Central memory CD8-positive, alpha-beta T cell (primary cell): ENCODE measurements around the gene TYRP1.

Experiments used
- ATAC-seq: fragments of 150-1000 bp; cut with Tn5 transposase; replicated peaks from 2 replicates; pipeline ENCODE4 v1.10.0; 2022; ENCODE audit warnings: mild to moderate bottlenecking, moderate FRiP score, moderate number of reproducible peaks; ENCODE audit not compliant: poor library complexity, severe bottlenecking; ENCODE audit errors: extremely low read depth
- DNase-seq, 2 donors: peaks; one replicate each; pipeline ENCODE4 v3.0.0; 2021; ENCODE audit warnings: low spot score in 2 of 2
- H3K27ac Mint-ChIP-seq: one replicate; pipeline ENCODE4 v1.8.0; 2022; ENCODE audit warnings: low read depth, mild to moderate bottlenecking, moderate library complexity, mixed read lengths
- H3K27me3 Mint-ChIP-seq: one replicate; pipeline ENCODE4 v1.8.0; 2022; ENCODE audit warnings: mixed read lengths
- H3K36me3 Mint-ChIP-seq: one replicate; pipeline ENCODE4 v1.8.0; 2022; ENCODE audit warnings: mild to moderate bottlenecking, moderate library complexity, mixed read lengths; ENCODE audit not compliant: insufficient read depth
- H3K4me1 Mint-ChIP-seq: one replicate; pipeline ENCODE4 v1.8.0; 2022; ENCODE audit warnings: mixed read lengths
- H3K4me3 Mint-ChIP-seq: one replicate; pipeline ENCODE4 v1.8.0; 2022; ENCODE audit warnings: mild to moderate bottlenecking, moderate library complexity, mixed read lengths
- H3K9me3 Mint-ChIP-seq: one replicate; pipeline ENCODE4 v1.8.0; 2022; ENCODE audit warnings: mixed read lengths

Gene TYRP1, protein sequence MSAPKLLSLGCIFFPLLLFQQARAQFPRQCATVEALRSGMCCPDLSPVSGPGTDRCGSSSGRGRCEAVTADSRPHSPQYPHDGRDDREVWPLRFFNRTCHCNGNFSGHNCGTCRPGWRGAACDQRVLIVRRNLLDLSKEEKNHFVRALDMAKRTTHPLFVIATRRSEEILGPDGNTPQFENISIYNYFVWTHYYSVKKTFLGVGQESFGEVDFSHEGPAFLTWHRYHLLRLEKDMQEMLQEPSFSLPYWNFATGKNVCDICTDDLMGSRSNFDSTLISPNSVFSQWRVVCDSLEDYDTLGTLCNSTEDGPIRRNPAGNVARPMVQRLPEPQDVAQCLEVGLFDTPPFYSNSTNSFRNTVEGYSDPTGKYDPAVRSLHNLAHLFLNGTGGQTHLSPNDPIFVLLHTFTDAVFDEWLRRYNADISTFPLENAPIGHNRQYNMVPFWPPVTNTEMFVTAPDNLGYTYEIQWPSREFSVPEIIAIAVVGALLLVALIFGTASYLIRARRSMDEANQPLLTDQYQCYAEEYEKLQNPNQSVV

GRCh38 chr9:12693141-12693540 lies at the start of gene TYRP1:
TYRP1 (plus strand) TSS chr9:12693385; CDS start chr9:12693997, 612 bp downstream.
- H3K27ac Mint-ChIP-seq = no peak within 1 kb of the TSS
- ATAC-seq (no peak), DNase-seq (no peak)
- H3K36me3 Mint-ChIP-seq = no peaks in the 10 kb centered on the region
- peaks cover 21% of the 10 kb centered on the region for H3K9me3 Mint-ChIP-seq
- no peaks in the 10 kb centered on the region for H3K27me3 Mint-ChIP-seq
- no peak within 1 kb of the TSS for H3K4me3 Mint-ChIP-seq
- H3K4me1 Mint-ChIP-seq = no peaks in the 10 kb centered on the region

DNA sequence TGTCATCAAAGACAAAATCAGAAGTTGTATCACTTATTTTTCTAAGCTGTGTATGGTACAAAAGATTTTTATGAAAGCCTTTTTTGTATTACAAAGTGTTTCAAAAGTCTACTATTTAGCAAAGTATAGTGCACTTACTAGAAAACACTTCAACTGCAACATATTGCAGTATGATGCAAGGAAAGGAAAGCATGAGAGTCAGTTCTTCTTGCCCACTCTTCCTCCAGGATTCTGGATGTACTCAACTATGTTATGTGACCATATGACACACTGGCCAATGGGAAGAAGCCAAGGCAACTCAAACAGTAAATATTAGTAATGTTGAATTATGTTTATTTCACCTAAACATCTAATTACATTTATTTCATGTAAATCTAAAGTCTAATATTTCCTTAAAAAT lies 49.5 kb upstream of the TYRP1 start:
- Mint-ChIP-seq H3K9me3 (peaks cover 15% of the 10 kb centered on the region), H3K36me3 (no peaks in the 10 kb centered on the region), H3K27me3 (no peaks in the 10 kb centered on the region), H3K27ac (no peak overlapping the region), H3K4me3 (no peak overlapping the region), H3K4me1 (no peaks in the 10 kb centered on the region)
- DNase-seq = no peak
- no peak for ATAC-seq

- Mint-ChIP-seq H3K9me3 (peaks cover 26% of the 10 kb centered on the region), H3K4me1 (no peaks in the 10 kb centered on the region), H3K4me3 (no peak overlapping the region), H3K36me3 (no peaks in the 10 kb centered on the region), H3K27me3 (no peaks in the 10 kb centered on the region), H3K27ac (no peak overlapping the region)
- DNase-seq (no peak), ATAC-seq (no peak)
Measured at GRCh38 chr9:12648925-12649324, 44.3 kb upstream of the TYRP1 start.

DNA sequence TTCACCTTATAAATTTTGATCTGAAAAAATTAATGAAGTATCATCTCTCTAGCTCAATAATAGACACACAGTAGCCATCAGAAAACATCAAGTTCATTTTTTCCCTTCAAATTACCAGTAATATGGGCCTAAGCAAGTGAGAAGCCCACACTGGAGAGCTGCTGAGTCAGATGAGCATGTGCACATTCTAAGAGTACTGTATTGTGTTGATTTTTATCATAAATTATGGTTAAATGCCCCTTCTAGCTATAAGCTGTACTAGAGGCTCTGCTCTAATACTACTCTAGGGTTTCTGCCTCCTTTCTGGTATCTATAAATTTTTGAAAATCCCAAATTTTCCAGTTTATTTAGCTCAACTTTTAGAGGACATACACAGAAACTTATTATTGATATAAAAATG lies 42.1 kb upstream of the TYRP1 start:
- no peaks in the 10 kb centered on the region for H3K27me3 Mint-ChIP-seq
- ATAC-seq (no peak), DNase-seq (no peak)
- no peak overlapping the region for H3K4me3 Mint-ChIP-seq
- H3K36me3 Mint-ChIP-seq = no peaks in the 10 kb centered on the region
- peaks cover 31% of the 10 kb centered on the region for H3K9me3 Mint-ChIP-seq
- H3K4me1 Mint-ChIP-seq = no peaks in the 10 kb centered on the region
- no peak overlapping the region for H3K27ac Mint-ChIP-seq

DNA sequence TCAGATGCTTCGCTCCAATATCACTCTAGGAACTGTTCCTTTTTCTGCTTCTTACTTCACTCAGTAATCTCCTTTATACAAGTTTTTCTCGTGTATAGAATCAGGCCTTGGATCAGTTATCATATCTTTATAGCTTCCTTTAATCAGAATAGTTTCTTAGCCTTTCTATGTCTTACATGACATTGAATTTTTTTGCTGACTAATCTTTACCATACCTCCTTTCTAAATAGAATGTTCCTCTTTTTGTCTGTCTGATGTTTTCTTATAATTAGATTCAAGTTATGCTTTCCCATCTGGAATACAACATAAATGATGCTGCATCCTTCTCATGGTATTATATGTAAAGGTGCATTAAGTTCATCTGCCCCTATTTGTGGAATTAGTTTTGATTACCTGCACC lies 40.2 kb upstream of the TYRP1 start:
- no peaks in the 10 kb centered on the region for H3K27me3 Mint-ChIP-seq
- H3K4me1 Mint-ChIP-seq = no peaks in the 10 kb centered on the region
- no peak overlapping the region for H3K27ac Mint-ChIP-seq
- ATAC-seq (no peak), DNase-seq (no peak)
- H3K36me3 Mint-ChIP-seq = no peaks in the 10 kb centered on the region
- H3K4me3 Mint-ChIP-seq = no peak overlapping the region
- H3K9me3 Mint-ChIP-seq = peaks cover 16% of the 10 kb centered on the region

- Mint-ChIP-seq H3K36me3 (no peaks in the 10 kb centered on the region), H3K27me3 (no peaks in the 10 kb centered on the region)
- no peak for ATAC-seq
Measured at GRCh38 chr9:12656803-12657202, 36.4 kb upstream of the TYRP1 start.

GRCh38 chr9:12657233-12657632 lies 36.0 kb upstream of the TYRP1 start:
- H3K4me1 Mint-ChIP-seq = no peaks in the 10 kb centered on the region
- ATAC-seq (no peak), DNase-seq (no peak)
- no peak overlapping the region for H3K4me3 Mint-ChIP-seq
- no peak overlapping the region for H3K27ac Mint-ChIP-seq
- H3K9me3 Mint-ChIP-seq = peaks cover 28% of the 10 kb centered on the region
- H3K27me3 Mint-ChIP-seq = no peaks in the 10 kb centered on the region
- no peaks in the 10 kb centered on the region for H3K36me3 Mint-ChIP-seq

More at GRCh38 chr9:12656803-12657202, 36.4 kb upstream of the TYRP1 start:
- no peak for DNase-seq
- Mint-ChIP-seq H3K9me3 (peaks cover 28% of the 10 kb centered on the region), H3K27ac (no peak overlapping the region), H3K4me1 (no peaks in the 10 kb centered on the region), H3K4me3 (no peak overlapping the region)

DNA sequence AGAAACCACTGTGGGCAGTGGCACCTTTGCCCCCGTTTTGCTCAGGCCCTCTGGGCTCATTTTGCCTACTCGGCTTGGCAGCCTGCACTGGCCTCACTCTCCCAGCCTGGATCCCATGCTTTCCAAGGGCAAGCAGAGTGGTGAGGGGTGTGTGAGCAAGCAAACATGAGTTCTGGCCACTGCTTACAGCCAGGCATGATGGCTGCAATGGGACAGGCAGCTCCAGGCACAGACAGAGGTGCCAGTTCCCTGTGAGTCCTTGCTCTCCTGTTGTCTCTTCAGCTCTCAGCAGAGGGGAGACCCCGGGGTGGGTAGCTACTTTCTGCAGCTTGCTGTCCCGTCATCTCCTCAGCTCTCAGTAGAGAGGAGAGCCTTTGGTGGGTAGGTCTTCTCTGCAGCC lies 35.2 kb upstream of the TYRP1 start:
- no peaks in the 10 kb centered on the region for H3K4me1 Mint-ChIP-seq
- no peak for DNase-seq
- ATAC-seq = no peak
- H3K4me3 Mint-ChIP-seq = no peak overlapping the region
- H3K27ac Mint-ChIP-seq = no peak overlapping the region
- peaks cover 29% of the 10 kb centered on the region for H3K9me3 Mint-ChIP-seq
- H3K27me3 Mint-ChIP-seq = no peaks in the 10 kb centered on the region
- no peaks in the 10 kb centered on the region for H3K36me3 Mint-ChIP-seq

GRCh38 chr9:12658531-12659209 lies 34.5 kb upstream of the TYRP1 start:
- no peak overlapping the region for H3K4me3 Mint-ChIP-seq
- no peaks in the 10 kb centered on the region for H3K4me1 Mint-ChIP-seq
- no peaks in the 10 kb centered on the region for H3K27me3 Mint-ChIP-seq
- no peaks in the 10 kb centered on the region for H3K36me3 Mint-ChIP-seq
- no peak for ATAC-seq
- H3K27ac Mint-ChIP-seq = no peak overlapping the region
- DNase-seq = no peak
- peaks cover 30% of the 10 kb centered on the region for H3K9me3 Mint-ChIP-seq

GRCh38 chr9:12659220-12659619 lies 34.0 kb upstream of the TYRP1 start:
- no peaks in the 10 kb centered on the region for H3K4me1 Mint-ChIP-seq
- ATAC-seq = no peak

GRCh38 chr9:12666813-12667212 lies 26.4 kb upstream of the TYRP1 start:
- no peak overlapping the region for H3K27ac Mint-ChIP-seq
- DNase-seq (no peak), ATAC-seq (no peak)
- no peaks in the 10 kb centered on the region for H3K27me3 Mint-ChIP-seq
- no peaks in the 10 kb centered on the region for H3K36me3 Mint-ChIP-seq
- H3K9me3 Mint-ChIP-seq = peaks cover 19% of the 10 kb centered on the region
- no peaks in the 10 kb centered on the region for H3K4me1 Mint-ChIP-seq
- no peak overlapping the region for H3K4me3 Mint-ChIP-seq

More at GRCh38 chr9:12659220-12659619, 34.0 kb upstream of the TYRP1 start:
- H3K27ac Mint-ChIP-seq = no peak overlapping the region
- H3K36me3 Mint-ChIP-seq = no peaks in the 10 kb centered on the region
- no peaks in the 10 kb centered on the region for H3K27me3 Mint-ChIP-seq
- H3K9me3 Mint-ChIP-seq = peaks cover 34% of the 10 kb centered on the region
- no peak overlapping the region for H3K4me3 Mint-ChIP-seq
- DNase-seq = no peak

- Mint-ChIP-seq H3K27ac (no peak overlapping the region), H3K36me3 (no peaks in the 10 kb centered on the region), H3K4me1 (no peaks in the 10 kb centered on the region), H3K9me3 (peaks cover 17% of the 10 kb centered on the region), H3K27me3 (no peaks in the 10 kb centered on the region), H3K4me3 (no peak overlapping the region)
- no peak for DNase-seq
- no peak for ATAC-seq
Measured at GRCh38 chr9:12667892-12668291, 25.3 kb upstream of the TYRP1 start.

GRCh38 chr9:12670006-12670405 lies 23.2 kb upstream of the TYRP1 start:
- Mint-ChIP-seq H3K9me3 (peaks cover 7% of the 10 kb centered on the region), H3K27ac (no peak overlapping the region), H3K4me3 (no peak overlapping the region), H3K36me3 (no peaks in the 10 kb centered on the region), H3K4me1 (no peaks in the 10 kb centered on the region), H3K27me3 (no peaks in the 10 kb centered on the region)
- no peak for ATAC-seq
- DNase-seq = no peak
